Nephron progenitor cell (in vitro differentiated cells): ENCODE data around the gene CCL4.
"Not testable (repeated sequence)": the region's sequence is repeated elsewhere in the genome, so short reads cannot be mapped to it uniquely, and the experiment has no call there.

Source experiments
- DNase-seq: peaks from one replicate; pipeline ENCODE4 v3.0.0; 2021
- H3K27ac Mint-ChIP-seq: 2 replicates; pipeline ENCODE4 v1.8.0; 2021; ENCODE audit warnings: mild to moderate bottlenecking, moderate library complexity, mixed read lengths
- H3K27me3 Mint-ChIP-seq: 2 replicates; pipeline ENCODE4 v1.8.0; 2021; ENCODE audit warnings: mild to moderate bottlenecking, low read depth, mixed read lengths; ENCODE audit not compliant: poor library complexity
- H3K36me3 Mint-ChIP-seq: 2 replicates; pipeline ENCODE4 v1.8.0; 2021; ENCODE audit warnings: low read depth, mixed read lengths
- H3K4me1 Mint-ChIP-seq: 2 replicates; pipeline ENCODE4 v1.8.0; 2021; ENCODE audit warnings: mixed read lengths
- H3K4me3 Mint-ChIP-seq: 2 replicates; pipeline ENCODE4 v1.8.0; 2021; ENCODE audit warnings: mild to moderate bottlenecking, moderate library complexity, mixed read lengths
- H3K9me3 Mint-ChIP-seq: 2 replicates; pipeline ENCODE4 v1.8.0; 2021; ENCODE audit warnings: mild to moderate bottlenecking, moderate library complexity, mixed read lengths
- CTCF ChIP-seq: fragments of 200-600 bp; sonication (generic); IDR thresholded peaks from 2 replicates; pipeline ENCODE4 v1.5.0; 2021; ENCODE audit warnings: antibody characterized with exemption

The CCL4 gene

GRCh38 chr17:36112572-36112971, 8.9 kb downstream of the CCL4 start:
- no peak for TF ChIP-seq CTCF
- peaks cover 9% of the 10 kb centered on the region for H3K4me1 Mint-ChIP-seq
- no peak overlapping the region for H3K27ac Mint-ChIP-seq
- no peak for DNase-seq
- H3K27me3 Mint-ChIP-seq, result peaks cover 10% of the 10 kb centered on the region
- no peaks in the 10 kb centered on the region for H3K36me3 Mint-ChIP-seq
- peaks cover 9% of the 10 kb centered on the region for H3K9me3 Mint-ChIP-seq
- no peak overlapping the region for H3K4me3 Mint-ChIP-seq

GRCh38 chr17:36113131-36113530, 9.5 kb downstream of the CCL4 start:
- H3K4me1 Mint-ChIP-seq, result peaks cover 13% of the 10 kb centered on the region
- H3K9me3 Mint-ChIP-seq, H3K36me3 Mint-ChIP-seq, DNase-seq, H3K4me3 Mint-ChIP-seq, H3K27ac Mint-ChIP-seq, H3K27me3 Mint-ChIP-seq: not testable (repeated sequence)

GRCh38 chr17:36114971-36115648, 11.5 kb downstream of the CCL4 start:
- DNase-seq, H3K36me3 Mint-ChIP-seq, H3K4me3 Mint-ChIP-seq, H3K27me3 Mint-ChIP-seq, H3K27ac Mint-ChIP-seq: not testable (repeated sequence)
- H3K9me3 Mint-ChIP-seq, result peaks cover 11% of the 10 kb centered on the region
- peaks cover 13% of the 10 kb centered on the region for H3K4me1 Mint-ChIP-seq

GRCh38 chr17:36115649-36115977, 12.0 kb downstream of the CCL4 start:
- peaks cover 13% of the 10 kb centered on the region for H3K4me1 Mint-ChIP-seq
- not testable (repeated sequence) for H3K27me3 Mint-ChIP-seq

GRCh38 chr17:36117505-36118382, 14.1 kb downstream of the CCL4 start:
- no peak for DNase-seq
- H3K4me1 Mint-ChIP-seq, result peaks cover 13% of the 10 kb centered on the region
- no peak for TF ChIP-seq CTCF
- H3K27me3 Mint-ChIP-seq, result no peaks in the 10 kb centered on the region
- peaks cover 4% of the 10 kb centered on the region for H3K9me3 Mint-ChIP-seq
- H3K4me3 Mint-ChIP-seq, result no peak overlapping the region
- no peaks in the 10 kb centered on the region for H3K36me3 Mint-ChIP-seq
- H3K27ac Mint-ChIP-seq, result peak overlapping the region; percentile 88

More at GRCh38 chr17:36115649-36115977, 12.0 kb downstream of the CCL4 start:
- not testable (repeated sequence) for H3K4me3 Mint-ChIP-seq, H3K27ac Mint-ChIP-seq, H3K36me3 Mint-ChIP-seq, DNase-seq
- H3K9me3 Mint-ChIP-seq, result peaks cover 13% of the 10 kb centered on the region

- Mint-ChIP-seq H3K4me1 (peaks cover 13% of the 10 kb centered on the region), H3K27ac (no peak overlapping the region), H3K27me3 (no peaks in the 10 kb centered on the region), H3K36me3 (no peaks in the 10 kb centered on the region), H3K4me3 (no peak overlapping the region), H3K9me3 (peaks cover 4% of the 10 kb centered on the region)
- no peak for TF ChIP-seq CTCF
- DNase-seq, result no peak
These were observed 15.1 kb downstream of the CCL4 start for GRCh38 chr17:36118477-36119353.

GRCh38 chr17:36120221-36120620, 16.6 kb downstream of the CCL4 start:
- H3K27me3 Mint-ChIP-seq, result peaks cover under 1% of the 10 kb centered on the region

GRCh38 chr17:36121099-36121498, 17.5 kb downstream of the CCL4 start:
- H3K27ac Mint-ChIP-seq, H3K27me3 Mint-ChIP-seq, DNase-seq, H3K36me3 Mint-ChIP-seq, H3K4me3 Mint-ChIP-seq: not testable (repeated sequence)
- Mint-ChIP-seq H3K4me1 (peaks cover 13% of the 10 kb centered on the region), H3K9me3 (peaks cover 11% of the 10 kb centered on the region)

More at GRCh38 chr17:36120221-36120620, 16.6 kb downstream of the CCL4 start:
- DNase-seq, result no peak
- Mint-ChIP-seq H3K27ac (no peak overlapping the region), H3K9me3 (peaks cover 4% of the 10 kb centered on the region), H3K4me3 (no peak overlapping the region), H3K4me1 (peaks cover 13% of the 10 kb centered on the region), H3K36me3 (no peaks in the 10 kb centered on the region)
- TF ChIP-seq CTCF, result no peak
